ENCODE results near the gene LRTM2.

The LRTM2 gene

DNA sequence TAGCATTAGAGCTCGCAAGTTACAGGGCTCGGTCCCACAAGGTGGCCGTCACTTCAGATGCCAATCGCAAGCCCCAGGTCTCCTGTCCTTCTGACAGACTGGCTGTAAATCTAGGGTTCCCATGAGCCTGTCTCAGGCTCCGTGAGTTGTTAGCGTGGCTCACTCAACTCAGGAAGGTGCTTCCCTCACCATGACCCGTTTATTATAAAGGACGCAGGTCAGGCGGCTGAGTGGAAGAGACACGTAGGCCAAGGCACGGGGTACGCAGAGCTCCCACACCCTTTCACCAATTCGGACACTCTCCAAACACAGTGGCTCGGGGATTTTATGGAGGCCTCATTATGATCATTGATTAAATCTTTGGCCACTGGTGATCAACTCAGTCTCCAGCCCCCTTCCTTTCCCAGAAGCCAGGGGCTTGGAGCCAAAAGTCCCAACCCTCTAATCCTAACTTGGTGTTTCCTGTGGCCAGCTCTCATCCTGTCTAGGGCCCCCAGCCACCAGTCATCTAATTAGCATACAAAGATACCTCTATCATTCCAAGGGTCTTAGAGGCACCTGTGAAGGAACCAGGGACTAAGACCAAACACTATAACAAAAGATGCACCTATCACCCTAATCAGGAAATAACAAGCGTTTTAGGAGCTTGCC, 25.8 kb upstream of the LRTM2 start:
- no peak overlapping the region for H3K27ac ChIP-seq
- TF ChIP-seq, protein P1, sequence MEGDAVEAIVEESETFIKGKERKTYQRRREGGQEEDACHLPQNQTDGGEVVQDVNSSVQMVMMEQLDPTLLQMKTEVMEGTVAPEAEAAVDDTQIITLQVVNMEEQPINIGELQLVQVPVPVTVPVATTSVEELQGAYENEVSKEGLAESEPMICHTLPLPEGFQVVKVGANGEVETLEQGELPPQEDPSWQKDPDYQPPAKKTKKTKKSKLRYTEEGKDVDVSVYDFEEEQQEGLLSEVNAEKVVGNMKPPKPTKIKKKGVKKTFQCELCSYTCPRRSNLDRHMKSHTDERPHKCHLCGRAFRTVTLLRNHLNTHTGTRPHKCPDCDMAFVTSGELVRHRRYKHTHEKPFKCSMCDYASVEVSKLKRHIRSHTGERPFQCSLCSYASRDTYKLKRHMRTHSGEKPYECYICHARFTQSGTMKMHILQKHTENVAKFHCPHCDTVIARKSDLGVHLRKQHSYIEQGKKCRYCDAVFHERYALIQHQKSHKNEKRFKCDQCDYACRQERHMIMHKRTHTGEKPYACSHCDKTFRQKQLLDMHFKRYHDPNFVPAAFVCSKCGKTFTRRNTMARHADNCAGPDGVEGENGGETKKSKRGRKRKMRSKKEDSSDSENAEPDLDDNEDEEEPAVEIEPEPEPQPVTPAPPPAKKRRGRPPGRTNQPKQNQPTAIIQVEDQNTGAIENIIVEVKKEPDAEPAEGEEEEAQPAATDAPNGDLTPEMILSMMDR (IDR thresholded peaks at IDR 0.05): no peak
- TF ChIP-seq ZFX (IDR thresholded peaks at IDR 0.05; ENCODE audit: borderline replicate concordance): no peak

DNA sequence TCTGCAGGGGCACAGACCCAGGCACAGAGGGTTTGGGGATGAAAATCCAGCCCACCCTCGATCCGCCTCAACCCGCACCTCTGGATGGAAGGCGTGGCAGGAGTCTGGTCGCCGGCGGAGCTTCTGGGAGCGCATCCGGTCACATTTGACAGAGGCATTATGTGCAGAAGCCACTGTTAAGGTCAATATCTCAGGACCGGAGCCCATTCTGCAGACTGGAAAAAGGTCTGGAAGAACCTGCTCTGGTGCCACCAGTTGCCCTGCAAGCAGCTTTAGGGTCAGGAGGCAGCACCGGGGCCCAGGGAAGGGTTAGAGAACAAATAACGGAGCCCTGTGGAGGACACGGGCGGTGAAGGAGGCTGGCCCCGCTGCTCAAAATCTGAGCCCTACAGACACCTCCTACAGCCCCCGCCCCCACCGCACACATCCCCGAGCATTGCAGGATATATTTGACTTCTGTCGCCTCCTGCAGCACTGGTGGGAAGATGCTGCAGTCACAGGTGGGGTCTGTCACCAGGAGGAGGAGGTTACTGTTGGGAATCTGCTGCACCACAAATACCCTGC, 25.1 kb upstream of the LRTM2 start:
- no peak overlapping the region for H3K27ac ChIP-seq
- no peak for TF ChIP-seq ZFX (IDR thresholded peaks at IDR 0.05; ENCODE audit: borderline replicate concordance)

DNA sequence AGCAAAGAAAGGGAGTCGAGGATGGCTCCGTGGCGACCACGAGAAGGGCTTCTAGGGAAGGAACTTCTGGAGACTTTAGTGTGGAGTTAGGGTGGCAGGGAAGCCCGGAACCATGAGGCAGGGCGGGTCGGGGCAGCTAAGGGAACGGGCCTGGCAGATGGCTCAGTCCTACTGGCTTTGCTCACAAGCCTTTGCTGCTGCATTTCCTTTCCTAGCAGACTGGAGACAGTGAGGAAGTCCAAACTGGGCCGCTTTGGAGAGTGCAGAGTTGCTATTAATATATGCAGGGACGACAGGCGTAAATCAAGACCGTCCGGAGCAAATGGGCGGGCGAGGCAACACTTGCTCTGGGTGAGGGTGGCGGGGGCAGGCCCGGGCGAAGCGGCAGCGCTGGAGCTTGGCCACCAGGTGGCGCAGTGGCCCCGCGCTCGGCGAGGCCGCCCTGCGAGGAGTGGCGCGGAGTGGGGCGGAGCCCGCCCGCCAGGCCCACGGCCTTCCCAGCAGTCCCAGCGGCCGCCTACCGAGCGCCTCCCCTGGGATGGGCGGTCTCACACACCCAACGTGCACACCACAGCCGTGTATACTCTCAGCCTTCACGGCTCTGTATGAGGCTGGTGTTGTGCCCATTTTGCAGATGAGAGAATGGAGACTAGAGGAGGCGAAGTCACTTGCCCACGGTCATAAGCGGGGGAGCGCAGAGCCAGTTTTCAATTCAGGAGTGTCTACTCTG, 24.4 kb upstream of the LRTM2 start:
- no peak overlapping the region for H3K27ac ChIP-seq
- TF ChIP-seq ZFX (IDR thresholded peaks at IDR 0.05; ENCODE audit: borderline replicate concordance): no peak
- TF ChIP-seq, protein P1 (IDR thresholded peaks at IDR 0.05): peak; percentile 99

DNA sequence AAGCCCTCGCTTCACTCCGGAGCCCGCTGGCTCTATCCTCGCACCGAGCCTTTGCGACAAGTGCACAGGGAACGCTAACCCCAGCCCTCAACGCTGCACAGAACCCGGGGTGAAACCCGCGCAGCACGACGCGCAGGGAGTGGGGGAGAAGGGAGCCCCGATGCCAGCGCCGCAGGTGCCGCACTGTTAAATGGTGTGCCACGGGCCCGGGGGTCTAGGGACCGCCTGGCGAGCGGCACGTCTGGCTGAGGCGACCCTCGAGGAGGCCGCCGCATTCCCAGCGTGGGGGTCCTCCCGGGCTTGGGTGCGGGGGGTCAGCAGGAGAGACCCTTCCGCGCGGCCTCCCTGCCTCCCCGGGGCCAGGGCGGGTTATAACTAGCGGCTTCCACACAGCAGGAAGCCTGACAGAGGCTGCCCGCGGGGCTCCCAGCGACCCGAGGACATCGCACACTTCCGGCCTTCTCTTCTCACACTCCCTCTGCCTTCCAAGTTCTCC, 23.8 kb upstream of the LRTM2 start:
- TF ChIP-seq ZFX (IDR thresholded peaks at IDR 0.05; ENCODE audit: borderline replicate concordance): no peak
- TF ChIP-seq, protein P1 (IDR thresholded peaks at IDR 0.05): no peak
- H3K27ac ChIP-seq: no peak overlapping the region

DNA sequence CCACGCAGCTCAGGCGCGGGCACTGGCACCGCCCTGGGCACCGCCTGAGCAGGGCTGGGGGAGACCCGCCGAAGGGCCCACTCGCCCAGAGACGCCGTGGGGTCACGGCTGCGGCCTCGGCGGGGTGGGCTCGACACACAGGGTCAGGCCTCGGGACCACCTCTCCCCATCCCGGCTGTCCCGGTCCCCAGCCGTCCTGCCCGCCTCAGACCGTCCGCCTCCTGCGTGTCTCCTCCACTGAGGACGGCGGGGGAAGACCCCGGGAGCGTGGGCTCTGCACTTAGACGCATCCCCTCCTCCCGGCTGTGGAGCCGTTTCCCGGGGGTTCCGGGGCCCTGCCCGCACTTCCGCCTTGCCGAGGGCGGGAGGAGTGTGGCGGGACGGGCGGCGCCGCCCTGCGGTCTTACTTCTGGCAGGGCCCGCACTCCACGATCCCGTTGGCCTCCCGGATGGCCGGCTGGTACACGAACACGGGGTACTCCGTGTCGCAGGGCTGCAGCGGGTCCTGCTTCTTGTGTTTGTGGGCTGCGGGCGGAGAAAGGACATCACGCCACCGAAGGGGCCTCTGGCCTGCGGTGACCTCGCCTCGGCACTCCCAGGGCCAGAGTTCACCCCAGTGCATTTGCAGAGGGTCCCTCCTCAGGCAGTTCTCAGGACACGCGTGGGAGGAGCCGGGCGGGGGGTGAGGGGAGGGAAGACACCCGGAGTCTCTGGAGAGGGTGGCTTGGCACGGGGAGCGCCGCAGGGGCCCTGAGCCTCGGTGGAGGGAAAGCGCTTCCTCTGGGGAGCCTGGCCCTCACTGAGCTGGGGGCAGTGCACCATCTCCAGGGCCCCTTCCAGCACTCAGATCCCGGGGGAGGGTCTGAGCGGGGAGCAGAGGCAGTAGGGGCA, 23.1 kb upstream of the LRTM2 start:
- H3K27ac ChIP-seq: no peak overlapping the region
- TF ChIP-seq, protein P1 (IDR thresholded peaks at IDR 0.05): peak; percentile 28; the same call in 1 of the 2 replicates
- no peak for TF ChIP-seq ZFX (IDR thresholded peaks at IDR 0.05; ENCODE audit: borderline replicate concordance)

DNA sequence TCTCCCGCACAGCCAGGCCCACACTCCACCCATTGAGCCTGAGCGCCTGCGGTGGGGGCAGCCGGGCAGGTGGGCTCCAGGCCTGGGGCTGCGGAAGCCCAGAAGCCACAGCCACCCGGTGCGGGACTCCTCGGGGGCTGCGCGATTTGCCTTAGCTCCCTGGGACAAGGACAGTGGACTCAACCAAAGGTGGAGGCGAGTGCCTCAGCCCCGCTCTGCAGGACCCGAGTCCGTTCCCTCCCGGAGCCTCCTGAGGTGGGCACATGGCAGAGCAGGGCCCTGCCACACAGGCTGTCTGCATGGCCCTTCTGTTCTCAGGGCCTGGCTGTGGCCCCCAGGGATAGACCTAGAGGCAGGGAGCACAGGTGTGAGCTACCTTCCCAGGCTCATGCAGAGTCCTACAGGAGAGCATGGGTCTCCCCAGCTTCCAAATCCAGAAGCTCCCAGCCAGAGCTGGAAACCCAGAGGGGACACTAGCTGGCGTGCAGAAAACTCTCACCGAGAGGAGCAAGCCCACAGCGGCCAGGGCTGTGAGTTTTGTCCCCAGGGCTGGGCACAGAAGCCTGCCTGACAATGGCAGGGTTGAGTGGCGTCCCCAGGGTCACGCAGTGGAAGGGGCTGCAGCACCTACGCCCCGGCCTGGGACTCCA, 22.2 kb upstream of the LRTM2 start:
- no peak overlapping the region for H3K27ac ChIP-seq
- no peak for TF ChIP-seq ZFX (IDR thresholded peaks at IDR 0.05; ENCODE audit: borderline replicate concordance)
- TF ChIP-seq, protein P1 (IDR thresholded peaks at IDR 0.05): no peak

DNA sequence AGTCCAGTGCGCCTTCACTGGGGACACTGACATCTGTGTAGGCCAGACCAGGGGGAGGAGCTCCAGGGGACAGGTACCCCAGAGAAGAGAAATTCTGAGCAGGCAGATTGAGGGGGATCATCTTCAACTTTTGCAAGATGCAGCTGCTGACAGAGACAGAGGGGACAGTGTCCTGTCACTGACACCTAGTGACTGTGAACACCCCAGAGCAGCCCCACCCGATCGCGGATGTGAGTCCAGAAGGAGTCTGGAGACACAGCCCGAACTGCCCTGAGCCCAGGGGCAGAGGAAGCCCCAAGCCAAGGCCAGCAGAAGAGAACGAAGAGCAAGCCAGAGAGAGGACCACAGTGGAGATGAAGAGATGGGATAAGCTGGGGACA, 21.7 kb upstream of the LRTM2 start:
- H3K27ac ChIP-seq: no peak overlapping the region
- TF ChIP-seq, protein P1 (IDR thresholded peaks at IDR 0.05): no peak
- no peak for TF ChIP-seq ZFX (IDR thresholded peaks at IDR 0.05; ENCODE audit: borderline replicate concordance)
